ENCODE data around the gene TBX4.

The TBX4 gene

DNA sequence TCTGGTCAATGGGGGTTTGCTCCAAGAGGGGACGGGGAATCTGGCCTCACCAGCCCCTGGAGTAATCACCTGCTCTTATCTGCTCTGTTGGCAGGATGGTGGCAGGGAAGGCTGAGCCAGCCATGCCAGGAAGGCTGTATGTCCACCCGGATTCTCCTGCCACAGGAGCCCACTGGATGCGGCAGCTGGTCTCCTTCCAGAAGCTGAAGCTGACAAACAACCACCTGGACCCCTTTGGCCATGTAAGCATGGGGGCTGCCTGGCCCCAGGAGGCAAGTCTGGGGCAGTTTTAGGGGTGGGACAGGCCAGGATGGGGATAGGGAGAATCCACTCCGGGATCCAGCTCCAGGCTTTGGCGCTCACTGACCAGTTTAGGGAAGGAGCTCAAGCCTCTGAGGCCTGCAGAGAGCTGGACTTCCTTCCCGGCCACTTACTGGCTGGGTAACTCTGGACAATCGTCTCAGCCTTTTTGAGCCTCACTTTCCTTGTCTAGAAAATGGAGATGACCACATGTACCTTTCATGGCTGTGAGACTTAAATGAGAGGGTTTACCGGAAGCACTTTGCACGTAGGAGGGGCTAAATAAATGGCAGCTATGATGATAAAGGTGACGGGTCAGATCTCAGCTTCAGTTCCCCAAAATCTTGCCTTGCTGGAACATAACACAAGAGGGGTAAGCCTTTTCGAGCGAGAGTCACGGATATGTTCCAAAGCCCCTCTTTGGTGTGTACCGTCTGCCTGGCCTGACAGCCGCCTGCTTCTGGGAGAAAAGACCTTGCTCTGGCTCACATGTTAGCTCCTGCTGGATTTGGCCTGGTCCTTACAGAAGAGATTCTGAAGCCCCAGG lies 15.4 kb downstream of the TBX4 start:
- no peak for DNase-seq

DNA sequence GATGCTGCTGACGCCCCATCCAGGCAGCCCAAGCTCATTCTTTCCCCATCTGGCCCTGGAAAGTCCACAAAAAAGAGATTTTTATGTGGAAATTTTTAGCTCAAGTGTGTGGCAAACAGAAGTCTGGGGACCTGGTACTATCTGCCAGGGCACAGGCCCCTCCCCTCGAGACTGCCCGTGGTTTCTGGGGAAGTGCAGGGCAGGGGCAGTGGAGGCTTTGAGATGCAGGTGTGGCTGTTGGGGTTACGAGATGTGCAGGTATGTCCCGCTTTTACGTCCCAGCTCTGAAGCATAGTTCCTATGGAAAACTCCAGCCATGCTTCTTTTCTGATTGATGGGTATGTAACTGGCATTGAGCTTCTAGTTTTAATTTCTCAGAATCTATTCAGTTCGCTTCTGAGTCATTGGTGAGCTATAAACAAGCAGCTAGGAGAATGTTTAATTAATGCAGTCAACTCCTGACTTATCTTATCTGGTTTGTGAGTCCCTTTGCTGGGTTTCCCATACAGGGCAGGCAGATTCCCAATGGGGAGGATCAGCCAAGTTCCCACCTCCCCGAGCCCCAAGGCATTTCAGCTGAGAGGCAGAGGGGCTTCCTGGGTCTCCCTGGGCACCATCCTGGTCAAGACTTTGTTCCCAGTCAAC lies 16.2 kb downstream of the TBX4 start:
- DNase-seq: no peak

DNA sequence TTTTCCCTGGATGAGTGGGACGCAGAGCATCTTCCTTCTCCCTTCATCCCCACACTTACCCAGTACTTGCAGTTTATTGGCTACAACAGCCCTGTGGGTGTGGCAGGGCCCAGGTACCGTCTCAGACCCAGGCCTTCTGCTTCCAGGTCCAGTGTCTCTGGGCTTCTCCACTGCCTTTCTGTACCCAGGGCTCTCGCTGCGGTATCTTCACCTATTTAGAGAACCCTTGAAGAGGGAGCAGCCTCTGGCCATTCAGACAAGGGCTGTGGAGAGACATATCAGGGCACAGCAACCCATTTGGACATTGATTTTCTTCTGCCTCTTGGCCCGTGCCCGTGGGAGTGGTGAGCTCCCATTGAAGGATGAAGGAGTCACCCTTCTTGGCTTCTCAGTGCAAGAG lies 17.3 kb downstream of the TBX4 start:
- no peak for DNase-seq

DNA sequence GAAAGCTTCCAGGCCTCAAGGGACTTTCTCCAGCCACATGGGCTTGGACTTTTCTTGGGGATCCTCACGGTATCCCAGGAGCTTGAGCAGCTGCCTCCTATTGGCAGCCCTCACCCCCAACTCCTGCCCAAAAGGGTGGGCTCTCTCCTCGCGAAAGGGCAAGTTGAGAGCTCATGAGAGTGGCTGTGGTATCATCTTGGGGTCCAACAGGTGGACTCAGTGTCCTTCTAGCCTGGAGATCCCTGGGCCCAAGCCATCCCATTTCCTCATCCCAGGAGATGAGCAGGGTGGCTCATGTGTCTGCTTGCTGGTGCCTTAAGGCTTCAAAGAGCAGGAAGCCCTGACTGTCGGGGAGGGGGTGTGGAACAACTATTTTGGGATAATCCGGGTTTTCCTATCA lies 17.7 kb downstream of the TBX4 start:
- no peak for DNase-seq

DNA sequence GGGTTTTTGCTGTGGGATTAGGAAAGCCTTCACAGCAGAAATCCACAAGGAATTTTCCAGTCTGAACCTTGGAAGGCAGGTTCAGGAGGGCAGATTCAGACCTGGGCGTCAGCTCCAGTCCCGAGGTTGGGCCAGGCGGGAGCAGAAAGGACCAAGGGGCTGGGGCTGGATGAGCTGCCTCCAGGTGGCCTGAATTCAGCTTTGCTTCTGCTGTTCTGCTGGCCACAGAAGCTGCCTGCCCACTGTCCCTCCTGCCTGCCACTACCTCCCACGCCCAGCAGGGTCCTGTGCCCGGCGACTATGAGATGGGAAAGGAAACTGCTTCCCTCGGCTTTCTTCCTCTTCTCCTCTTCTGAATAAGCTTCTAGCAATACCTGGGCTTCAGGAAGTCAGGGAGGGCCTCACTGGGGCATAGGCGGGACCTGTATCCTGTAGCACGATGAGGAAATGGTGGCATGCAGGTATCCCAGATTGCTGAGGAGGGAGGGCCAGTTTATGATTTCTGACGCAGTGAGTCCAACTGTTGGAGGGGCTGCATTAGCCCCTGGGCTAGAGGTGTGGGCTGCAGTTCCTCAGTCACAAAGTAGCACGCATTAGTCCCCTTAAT lies 18.4 kb downstream of the TBX4 start:
- no peak for DNase-seq

DNA sequence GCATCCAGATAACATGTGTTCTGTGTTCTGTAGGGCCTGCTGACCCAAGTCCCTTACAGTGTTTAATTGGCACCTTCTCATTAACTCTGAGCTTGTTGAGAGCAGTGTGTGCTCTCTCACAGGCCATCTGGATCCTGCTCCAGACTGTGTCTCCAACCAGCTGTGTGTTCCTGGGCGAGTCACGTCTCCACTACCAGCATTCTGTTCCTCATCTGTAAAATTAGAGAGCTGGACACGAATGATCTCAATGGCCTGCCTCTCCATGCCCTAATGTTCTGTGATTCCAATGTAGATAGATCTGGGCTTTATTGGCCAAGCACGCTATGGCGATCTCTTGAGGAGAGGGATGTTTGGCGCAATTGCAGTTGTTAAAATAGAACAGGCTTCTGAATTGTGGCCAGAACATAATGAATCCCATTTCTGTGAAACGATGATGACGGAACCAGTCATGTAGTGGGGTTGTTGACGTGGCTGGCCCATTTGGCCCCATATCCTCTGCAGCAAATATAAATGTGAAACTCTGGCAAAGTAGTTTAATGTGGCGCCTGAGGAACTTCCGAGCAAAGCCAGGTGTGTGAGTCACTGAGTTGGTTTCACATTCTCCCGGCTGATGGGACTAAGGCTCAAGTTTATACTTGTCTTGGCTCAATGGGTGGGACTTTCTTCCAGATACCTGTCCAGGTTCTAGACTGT lies 22.2 kb downstream of the TBX4 start:
- no peak for DNase-seq

DNA sequence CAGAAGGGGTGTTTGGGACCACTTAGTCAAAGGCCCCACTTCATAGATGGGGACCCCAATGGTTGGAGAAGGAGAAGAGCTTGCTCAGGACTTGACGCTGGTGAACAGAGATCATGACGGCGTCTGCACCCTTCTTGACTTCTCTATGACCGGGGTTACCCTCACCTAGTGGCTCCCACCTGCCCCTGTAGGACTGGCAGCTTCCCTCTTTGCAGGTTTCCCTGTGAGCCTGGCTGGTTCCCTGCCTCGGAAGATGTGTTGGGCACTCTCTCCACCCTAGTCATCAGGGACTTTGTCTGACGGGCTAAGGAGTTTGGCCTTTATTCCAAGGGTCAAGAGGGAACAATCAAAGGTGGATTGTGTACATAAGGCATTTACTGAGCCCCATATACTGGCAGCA lies 22.7 kb downstream of the TBX4 start:
- no peak for DNase-seq

DNA sequence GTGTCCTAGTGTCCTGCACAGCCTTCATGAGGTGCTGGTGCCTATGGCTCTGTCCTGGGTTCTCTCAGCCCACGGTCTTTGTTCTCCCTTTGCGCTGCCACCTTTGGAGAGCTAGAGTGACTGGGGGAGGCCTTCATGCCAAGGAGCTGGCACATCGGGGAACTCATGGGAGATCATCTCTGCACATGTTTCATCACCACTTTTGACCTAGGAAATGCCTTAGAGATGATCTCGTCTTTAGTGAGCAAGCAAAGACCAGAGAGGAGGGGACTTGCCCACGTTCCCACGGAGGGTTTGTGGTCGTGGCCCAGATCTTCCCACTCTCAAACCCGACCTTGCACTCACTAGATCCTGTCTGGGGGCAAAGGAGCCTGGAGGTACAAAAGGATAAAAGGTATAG lies 23.5 kb downstream of the TBX4 start:
- DNase-seq: no peak

DNA sequence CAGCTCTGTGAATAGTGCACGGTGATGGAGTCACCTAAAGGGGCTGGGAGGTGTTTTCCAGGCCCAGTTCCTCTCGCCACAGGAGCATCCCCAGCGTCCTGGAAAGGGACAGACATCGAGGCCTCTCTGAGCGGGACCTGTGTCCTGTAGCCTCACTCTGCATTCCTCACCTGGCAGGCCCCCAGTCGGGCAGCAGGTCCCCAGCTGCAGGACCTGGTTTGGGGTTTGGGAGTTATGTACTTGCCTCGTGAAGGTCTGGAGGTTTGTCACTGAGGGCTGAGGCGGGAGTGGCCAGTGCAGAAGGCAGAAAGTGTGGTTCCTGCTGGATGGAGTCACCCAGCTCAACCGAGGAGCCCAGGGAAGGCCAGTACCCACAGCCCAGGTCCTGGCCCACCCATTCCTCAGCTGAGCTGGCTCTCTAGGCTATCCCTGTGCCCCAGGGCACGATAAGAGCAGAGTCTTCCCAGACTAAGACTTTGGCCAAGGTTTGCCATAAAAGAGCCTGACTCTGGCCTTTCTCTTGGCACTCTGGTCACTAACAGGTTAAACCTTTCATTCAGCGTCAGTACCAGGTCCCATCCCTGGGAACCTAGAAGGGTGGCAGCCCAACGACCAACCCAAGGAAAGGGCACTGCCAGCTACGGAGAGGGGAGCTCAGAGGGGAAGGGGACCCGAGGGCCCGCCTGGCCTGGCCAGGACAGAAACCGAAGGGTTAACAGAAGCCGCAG lies 24.4 kb downstream of the TBX4 start:
- DNase-seq: no peak

DNA sequence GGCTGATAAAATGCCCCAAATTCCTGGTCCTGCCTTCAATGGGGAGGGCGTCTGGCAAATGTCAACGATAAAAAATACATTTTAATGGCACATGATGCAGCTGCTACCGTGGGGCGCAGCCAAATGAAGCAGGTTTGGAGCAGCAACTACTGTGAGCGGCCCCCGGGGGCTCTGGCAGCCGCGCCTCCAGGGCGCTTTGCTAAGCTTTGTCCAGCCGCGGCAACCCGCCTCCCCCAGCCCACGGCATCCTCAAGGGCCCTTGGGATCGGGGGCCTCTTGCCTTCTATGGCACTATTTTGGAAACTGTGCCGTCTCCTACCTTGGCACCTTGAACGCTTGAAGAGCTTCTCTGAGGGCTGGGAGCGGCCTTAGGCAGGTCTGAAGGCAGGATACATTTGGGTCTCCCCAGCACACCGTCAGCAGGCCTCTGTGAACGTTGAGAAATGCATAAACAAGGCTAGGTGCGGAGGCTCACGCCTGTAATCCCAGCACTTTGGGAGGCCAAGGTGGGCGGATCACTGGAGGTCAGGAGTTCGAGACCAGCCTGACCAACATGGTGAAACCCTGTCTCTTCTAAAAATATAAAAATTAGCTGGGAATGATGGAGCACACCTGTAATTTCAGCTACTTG lies 25.1 kb downstream of the TBX4 start:
- DNase-seq: no peak

DNA sequence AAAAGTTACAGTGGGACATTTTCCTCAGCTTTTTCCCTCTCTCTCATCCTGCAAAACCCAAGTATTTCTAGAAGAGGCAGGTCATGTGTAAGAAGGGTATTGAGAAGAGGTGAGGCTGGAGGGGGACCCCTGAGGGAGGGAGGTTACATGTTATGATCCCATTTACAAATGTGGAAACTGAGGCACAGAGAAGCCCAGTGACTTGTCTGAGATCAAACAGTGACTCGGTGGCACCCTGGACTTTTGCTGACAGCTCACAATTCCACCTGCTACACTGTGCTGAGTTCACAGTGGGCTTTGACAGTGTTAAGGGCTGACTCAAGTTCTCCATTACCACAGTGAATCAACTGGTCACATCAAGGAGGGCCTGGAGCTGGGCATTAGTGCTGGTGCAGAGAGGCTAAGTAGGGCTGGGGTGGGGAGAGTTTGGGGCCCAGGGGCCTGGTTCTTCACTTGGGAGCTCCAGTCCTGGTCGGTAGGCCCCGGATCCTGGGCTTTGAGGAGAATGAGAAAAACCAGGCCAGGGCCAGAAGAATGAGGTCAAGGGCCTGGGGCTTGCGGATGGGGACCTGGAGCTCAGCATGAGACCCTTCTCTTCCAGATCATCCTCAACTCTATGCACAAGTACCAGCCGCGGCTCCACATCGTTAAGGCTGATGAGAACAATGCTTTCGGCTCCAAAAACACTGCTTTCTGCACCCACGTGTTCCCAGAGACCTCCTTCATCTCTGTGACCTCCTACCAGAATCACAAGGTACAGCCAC lies 26.0 kb downstream of the TBX4 start:
- DNase-seq: no peak

DNA sequence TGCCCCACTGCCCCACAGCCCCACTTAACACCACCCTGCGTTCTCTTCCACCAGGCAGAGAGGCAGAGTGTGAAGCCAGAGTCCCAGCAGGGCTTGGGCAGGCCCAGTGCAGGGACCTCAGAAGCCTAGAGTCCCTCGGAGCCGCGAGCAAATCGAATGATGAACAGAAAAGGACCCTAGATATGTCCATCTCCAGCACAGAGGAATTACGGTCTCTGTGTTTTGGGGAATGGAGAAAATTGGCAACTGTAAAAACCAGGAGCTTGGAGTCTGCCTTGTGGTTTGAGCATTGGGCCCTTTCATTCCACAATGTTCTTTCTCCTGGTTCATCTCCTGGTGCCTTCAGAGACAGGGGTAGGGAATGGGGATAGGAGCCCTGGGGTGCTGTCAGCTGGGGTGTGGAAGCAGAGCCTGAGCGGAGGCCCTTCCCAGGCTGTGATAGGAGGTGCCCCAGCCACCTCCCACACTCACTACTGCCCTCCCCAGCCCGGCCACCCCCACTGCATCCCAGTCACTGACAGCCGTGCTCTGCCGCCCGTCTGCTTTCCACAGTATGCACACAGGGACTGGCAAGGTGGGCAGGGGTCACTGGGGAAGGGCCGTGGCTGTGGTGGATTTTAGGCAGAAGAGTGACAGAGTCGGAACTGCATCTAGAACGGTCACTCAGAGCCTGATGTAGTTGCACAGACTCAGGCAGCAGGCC lies 26.7 kb downstream of the TBX4 start:
- DNase-seq: no peak

DNA sequence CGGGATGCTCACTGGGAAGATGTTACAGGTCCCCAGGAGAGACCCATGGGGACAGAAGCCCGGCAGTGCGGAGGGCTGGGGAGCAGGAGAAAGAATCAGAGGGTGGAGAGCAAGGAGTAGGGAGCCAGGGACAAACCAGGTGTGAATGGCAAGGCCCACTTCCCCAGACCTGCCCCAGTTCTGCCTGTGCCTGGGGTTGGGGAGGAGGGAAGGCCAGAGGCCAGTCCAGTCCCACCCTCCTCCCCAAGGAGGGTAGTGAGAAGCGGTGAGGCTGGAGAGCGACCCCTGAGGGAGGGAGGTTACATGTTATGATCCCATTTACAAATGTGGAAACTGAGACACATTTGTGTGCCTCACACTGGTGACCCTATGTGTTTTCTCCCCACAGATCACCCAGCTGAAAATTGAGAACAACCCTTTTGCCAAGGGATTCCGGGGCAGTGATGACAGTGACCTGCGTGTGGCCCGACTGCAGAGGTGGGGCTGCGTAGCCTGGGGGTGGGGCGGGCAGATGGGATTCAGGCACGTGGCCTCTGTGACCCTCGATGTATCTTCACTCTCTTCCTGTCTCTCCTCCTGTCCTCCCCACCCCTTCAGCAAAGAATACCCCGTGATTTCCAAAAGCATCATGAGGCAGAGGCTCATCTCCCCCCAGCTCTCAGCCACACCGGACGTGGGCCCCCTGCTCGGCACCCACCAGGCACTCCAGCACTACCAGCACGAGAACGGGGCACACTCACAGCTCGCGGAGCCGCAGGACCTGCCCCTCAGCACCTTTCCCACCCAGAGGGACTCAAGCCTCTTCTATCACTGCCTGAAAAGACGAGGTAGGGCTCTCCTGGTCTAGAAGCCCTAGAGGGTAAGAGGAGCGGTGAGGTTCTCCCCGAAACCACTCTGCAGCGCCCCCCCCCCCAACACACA lies 27.5 kb downstream of the TBX4 start:
- DNase-seq: no peak

DNA sequence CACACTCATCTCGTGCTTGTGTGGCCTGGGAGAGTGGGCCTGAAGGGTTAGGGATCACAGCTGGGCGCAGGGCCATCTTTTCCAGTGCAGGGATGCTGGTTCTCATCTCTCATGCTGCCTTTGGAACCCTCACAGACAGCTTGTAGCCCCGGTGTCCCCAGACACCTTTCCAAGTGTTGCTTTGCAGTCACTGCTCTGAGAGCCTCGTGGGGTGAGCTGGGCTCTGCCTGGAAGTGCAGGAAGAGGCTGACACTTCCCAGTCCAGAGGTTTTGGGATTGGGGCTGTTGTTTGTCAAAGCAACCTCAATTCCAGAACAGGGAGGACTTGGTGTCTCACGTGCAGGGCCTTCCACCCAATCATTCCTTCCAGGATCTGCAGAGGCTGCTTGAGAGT lies 28.2 kb downstream of the TBX4 start:
- DNase-seq: no peak

DNA sequence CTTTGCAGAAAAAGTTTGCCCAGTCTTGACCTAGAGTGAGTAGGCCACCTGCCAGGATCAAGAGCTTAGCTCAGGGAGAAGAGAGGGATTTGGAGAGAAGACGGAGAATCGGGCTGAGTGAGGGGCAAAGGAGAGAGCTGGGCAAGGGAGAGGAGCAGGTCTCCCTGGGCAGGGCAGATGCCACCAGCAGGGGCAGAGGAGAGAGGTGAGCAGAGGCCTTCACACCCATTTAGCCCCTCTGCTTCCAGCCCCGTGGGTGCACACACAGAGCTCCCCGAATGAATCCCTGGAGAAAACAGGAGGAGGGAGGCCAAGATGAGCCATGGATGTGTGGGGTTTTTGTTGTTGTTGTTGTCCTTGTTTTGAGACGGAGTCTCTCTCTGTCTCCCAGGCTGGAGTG lies 29.2 kb downstream of the TBX4 start:
- no peak for DNase-seq

DNA sequence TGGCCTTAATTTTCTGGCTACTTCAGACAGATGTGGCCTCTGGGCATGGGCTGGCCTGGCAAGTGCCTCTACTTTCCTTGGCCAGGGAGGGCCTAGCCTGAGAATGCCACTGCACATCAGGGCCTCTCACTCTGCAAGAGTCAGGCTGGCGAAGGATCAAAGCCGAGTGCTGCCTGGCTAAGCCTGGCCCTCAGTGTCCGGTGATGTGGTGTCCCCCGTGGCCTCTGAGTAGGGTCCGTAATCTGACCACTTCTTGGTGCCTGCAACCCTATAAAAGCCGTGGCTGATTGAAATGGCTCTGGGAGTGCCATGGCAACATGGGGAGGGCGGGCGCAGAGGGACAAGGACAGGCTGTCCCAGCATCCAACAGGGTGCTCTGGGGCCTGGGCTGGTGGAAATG lies 30.2 kb downstream of the TBX4 start:
- DNase-seq: no peak

DNA sequence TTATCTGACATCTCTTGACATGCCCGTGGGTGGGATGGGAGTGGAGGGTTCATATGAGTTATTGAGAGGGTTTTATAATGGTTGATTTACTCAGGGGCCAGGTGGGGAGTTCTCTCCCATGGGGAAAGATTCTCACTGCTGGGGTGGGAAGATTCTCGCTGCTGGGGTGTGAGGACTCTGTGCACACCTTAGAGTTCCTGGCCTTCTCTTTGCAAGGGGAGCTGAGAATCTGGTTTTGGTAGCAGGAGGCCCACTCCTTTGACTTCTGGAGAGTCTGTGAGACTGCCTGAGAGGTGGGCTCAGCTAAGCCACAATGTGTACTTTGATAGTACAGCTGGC lies 31.5 kb downstream of the TBX4 start:
- no peak for DNase-seq

DNA sequence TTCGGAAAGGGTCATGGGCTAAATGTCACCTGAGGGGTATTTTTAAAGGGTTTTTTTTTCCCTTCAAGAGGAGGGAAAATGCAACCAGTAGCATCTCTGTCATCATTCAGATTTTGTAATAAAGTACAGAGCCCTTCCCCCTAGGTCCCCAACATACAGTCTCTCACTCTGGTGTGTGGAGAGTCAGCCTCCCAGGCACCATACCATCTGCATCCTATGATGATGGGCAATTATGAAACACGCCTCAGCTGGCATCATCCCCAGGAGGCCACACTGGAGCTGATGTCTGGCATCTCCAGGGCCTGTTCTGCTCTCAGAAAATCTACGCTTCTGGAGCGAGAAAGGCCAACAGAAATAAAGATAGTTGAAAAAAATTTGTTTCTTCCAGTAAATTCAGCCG lies 32.0 kb downstream of the TBX4 start:
- no peak for DNase-seq

DNA sequence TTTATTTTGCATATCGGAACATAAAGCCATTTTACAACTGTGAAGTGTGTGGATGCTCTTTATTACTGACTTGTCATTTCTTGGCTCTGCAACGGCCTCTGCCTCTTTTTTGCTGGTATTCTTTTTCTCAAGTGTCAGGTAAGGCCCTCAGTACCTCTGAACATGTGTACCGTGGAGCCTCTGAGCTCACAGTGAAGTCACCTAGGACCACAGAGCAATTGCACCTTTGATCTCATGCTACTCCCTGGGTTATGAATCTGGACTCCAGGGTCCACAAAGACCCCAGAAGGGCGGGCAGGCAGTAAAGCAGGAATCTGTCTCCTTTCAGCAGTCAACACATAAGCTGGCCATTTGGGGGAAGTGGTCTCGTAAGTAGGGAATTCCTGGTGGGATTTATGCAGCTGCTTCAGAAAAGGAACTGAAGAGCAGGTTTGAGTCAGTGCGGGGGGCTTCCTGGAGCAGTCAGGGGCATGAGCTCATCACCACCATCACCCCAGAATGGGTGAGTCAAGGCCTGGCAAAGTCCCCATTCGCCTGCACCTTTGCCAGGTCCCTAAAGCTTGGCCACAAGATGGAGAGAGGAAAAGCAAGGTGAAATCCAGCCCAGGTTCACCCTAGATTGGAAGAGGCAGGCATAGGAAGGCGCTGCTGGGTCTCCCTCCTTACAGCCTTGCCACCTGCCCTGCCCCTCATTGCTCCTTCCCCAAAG lies 33.0 kb downstream of the TBX4 start:
- DNase-seq: no peak

All from SHP77 treated with DMSO at 0.1 percent for 48 hours (cell line).